Tibial nerve (tissue), 4 donors: ENCODE results near the gene TGIF2. TPM values are rescaled to one million over a fixed set of nuclear protein-coding genes. Genes with fewer than 3 reads are reported as not detected.

Experiments
- DNase-seq, 2 donors: peaks; one replicate each; pipeline ENCODE4 v3.0.0-alpha.2; 2019; ENCODE audit warnings: low spot score in 2 of 2
- H3K27ac ChIP-seq, 4 donors: fragments of 200-600 bp; sonication (generic) in 3 of 4; one replicate each; pipeline ENCODE4 v1.5.1; 2017 to 2019; ENCODE audit warnings: mild to moderate bottlenecking in 1 of 4
- H3K27me3 ChIP-seq, 2 donors: fragments of 200-600 bp; sonication (generic) in 1 of 2; one replicate each; pipeline versions ENCODE4 v1.5.1 to v1.6.0; 2017 to 2019
- H3K36me3 ChIP-seq, 3 donors: fragments of 200-600 bp; sonication (generic); one replicate each; pipeline ENCODE4 v1.5.1; 2018 to 2019
- H3K4me1 ChIP-seq, 4 donors: fragments of 200-600 bp; sonication (generic) in 3 of 4; one replicate each; pipeline ENCODE4 v1.5.1; 2017 to 2019
- H3K4me3 ChIP-seq, 4 donors: fragments of 200-600 bp; sonication (generic) in 3 of 4; one replicate each; pipeline ENCODE4 v1.5.1; 2017 to 2019; ENCODE audit warnings: mild to moderate bottlenecking in 1 of 4, moderate library complexity in 1 of 4
- H3K9me3 ChIP-seq, 4 donors: fragments of 200-600 bp; sonication (generic) in 3 of 4; one replicate each; pipeline ENCODE4 v1.5.1; 2017 to 2019
- EP300 ChIP-seq, 2 donors: sonication (generic); formaldehyde crosslinking; IDR thresholded peaks; one replicate each; pipeline ENCODE4 v1.6.1; 2017; ENCODE audit warnings: antibody characterized with exemption in 2 of 2, mild to moderate bottlenecking in 1 of 2
- POLR2A ChIP-seq, 2 donors: fragments of 450-650 bp; IDR thresholded peaks; one replicate each; pipeline ENCODE4 v1.6.1; 2017; ENCODE audit warnings: antibody characterized with exemption in 2 of 2, mild to moderate bottlenecking in 2 of 2, moderate library complexity in 2 of 2
- WGBS, 2 donors: methylation state at CpG; one replicate each; pipeline ENCODE4 v1.1.5; 2018; 5-methylcytosine and 5-hydroxymethylcytosine counted together
- total RNA-seq, 4 donors: library from RNA; depleted of rRNA; stranded (reverse); fragments of >200 nt; gene quantifications; one replicate each; pipeline ENCODE4 v1.1.0, GENCODE V29; 2016
- TF ChIP-seq, protein P1 (sequence below), 5 experiments: fragments of 200-600 bp in 3 of 5; fragments of 450-650 bp in 2 of 5; sonication (generic) in 3 of 5; IDR thresholded peaks; one replicate each; pipeline ENCODE4 v1.5.1; 2016 to 2019; ENCODE audit warnings: antibody characterized with exemption in 5 of 5, mild to moderate bottlenecking in 3 of 5, moderate library complexity in 2 of 5

TGIF2 gene
- total RNA-seq, 4 donors from 2014 or later, result 13.2 to 27.7 (median 19.6) TPM

DNA sequence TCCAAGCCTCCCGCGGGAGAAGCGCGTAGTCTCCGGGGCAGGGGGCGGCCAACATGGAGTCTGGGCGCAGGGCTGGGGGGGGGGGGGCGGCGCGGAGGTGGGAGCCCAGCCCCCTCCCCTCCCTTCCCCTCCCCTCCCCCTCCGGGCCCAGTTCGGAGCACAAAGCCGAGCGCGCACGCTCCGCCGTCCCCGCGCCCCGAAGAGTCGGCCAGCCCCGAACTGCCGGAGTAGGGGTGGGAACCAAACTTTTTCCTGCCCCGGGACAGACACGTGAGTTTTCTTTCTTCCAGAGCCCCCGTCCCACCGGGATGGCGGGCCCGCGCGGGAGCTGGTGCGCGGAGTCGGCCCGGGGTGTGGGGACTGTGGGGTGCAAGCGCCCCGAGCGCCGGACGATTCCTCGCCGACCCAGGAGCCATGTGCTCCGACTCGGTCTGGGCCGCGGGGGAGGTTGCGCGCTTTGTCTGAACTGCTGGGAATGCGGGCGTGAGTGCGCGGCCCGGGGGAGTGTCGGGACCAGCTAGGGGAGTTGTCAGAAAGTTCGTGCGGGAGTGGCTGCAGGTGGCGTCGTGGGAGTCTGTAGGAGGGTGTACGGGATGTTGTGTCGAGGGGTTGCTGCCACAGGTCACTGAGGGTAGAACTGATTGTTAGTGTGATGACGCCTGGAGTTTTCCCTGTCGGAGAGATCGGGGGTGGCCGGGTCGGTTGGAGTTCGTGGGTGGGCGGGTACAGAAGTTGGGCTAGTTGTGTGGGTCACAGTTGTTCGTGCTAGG is 1.2 kb downstream of the TGIF2 start:
- DNase-seq, result peak in 1 of 2 donors; percentile 37
- peak overlapping the region; percentile 97 to 99 (median 98) for H3K27ac ChIP-seq

DNA sequence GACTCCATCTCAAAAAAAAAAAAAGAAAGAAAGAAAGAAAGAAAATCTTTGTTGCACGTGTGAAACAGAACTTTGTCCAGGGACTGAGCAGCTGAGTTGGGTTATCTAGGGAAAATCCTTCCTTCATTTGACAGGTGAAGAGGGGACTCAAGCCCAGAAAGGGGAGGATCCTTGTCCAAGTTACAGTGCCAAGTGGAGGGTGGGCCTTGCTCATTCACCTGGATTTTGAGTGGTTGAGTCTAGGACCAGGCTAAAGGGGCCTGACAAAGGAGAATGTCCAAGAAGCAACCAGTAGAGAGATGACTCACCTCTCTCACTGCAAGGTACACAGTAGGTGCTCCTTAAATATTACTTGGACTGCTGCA is 2.7 kb downstream of the TGIF2 start:
- no peak for DNase-seq
- no peak for TF ChIP-seq EP300 (IDR thresholded peaks at IDR 0.05)
- TF ChIP-seq, protein P1, sequence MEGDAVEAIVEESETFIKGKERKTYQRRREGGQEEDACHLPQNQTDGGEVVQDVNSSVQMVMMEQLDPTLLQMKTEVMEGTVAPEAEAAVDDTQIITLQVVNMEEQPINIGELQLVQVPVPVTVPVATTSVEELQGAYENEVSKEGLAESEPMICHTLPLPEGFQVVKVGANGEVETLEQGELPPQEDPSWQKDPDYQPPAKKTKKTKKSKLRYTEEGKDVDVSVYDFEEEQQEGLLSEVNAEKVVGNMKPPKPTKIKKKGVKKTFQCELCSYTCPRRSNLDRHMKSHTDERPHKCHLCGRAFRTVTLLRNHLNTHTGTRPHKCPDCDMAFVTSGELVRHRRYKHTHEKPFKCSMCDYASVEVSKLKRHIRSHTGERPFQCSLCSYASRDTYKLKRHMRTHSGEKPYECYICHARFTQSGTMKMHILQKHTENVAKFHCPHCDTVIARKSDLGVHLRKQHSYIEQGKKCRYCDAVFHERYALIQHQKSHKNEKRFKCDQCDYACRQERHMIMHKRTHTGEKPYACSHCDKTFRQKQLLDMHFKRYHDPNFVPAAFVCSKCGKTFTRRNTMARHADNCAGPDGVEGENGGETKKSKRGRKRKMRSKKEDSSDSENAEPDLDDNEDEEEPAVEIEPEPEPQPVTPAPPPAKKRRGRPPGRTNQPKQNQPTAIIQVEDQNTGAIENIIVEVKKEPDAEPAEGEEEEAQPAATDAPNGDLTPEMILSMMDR (IDR thresholded peaks at IDR 0.05), result no peak
- TF ChIP-seq POLR2A (IDR thresholded peaks at IDR 0.05), result no peak
- peak overlapping the region in 3 of 4 donors; percentile 97 to 99 (median 99) for H3K27ac ChIP-seq
- WGBS, 2 donors, result 15 to 24% methylated on average over 1 of the region's 1 CpG
- H3K36me3 ChIP-seq, result peaks cover 0 to 27% (median 1%) of the 10 kb centered on the region in 3 donors
- H3K4me3 ChIP-seq, result no peak overlapping the region
- peaks cover 0 to 48% (median 19%) of the 10 kb centered on the region in 4 donors for H3K4me1 ChIP-seq
- no peaks in the 10 kb centered on the region for H3K27me3 ChIP-seq
- no peaks in the 10 kb centered on the region for H3K9me3 ChIP-seq

More for the DNA sequence above, 1.2 kb downstream of the TGIF2 start:
- WGBS, 2 donors, result 1% methylated on average over 21 to 50 of the region's 69 CpGs
- Histone ChIP-seq H3K4me3 (peak overlapping the region; percentile 82 to 98 (median 92)), H3K4me1 (peaks cover 0 to 44% (median 19%) of the 10 kb centered on the region in 4 donors), H3K27me3 (no peaks in the 10 kb centered on the region), H3K36me3 (peaks cover 0 to 12% (median 0%) of the 10 kb centered on the region in 3 donors), H3K9me3 (no peaks in the 10 kb centered on the region)
- TF ChIP-seq, protein P1 (IDR thresholded peaks at IDR 0.05), result peak in 1 of 5 experiments; percentile 21
- TF ChIP-seq POLR2A (IDR thresholded peaks at IDR 0.05) (no peak), EP300 (IDR thresholded peaks at IDR 0.05) (peak in 1 of 2 donors; percentile 37)

DNA sequence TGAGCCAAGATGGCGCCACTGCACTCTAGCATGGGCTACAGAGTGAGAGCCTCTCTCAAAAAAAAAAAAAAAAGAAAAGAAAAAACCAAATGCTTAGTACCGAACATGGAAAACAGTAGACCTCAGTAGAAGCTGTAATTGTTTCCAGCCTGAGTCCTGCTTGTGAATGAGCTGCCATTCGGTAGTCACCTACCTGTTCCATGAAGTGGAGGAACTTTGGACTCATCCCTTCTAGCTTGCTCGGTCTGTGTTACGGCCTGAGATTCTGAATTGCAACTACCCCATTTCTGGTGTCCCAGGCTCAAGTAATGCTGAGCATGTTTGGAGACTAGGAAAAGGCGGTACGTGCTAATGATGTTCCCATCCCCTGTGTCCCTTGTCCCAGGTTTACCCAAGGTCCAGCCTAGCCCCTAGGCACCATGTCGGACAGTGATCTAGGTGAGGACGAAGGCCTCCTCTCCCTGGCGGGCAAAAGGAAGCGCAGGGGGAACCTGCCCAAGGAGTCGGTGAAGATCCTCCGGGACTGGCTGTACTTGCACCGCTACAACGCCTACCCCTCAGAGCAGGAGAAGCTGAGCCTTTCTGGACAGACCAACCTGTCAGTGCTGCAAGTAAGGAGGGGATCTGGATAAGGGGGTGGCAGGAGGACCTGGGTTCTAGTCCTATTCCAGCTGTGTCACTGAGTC is 5.1 kb downstream of the TGIF2 start:
- no peaks in the 10 kb centered on the region for H3K9me3 ChIP-seq
- no peak overlapping the region for H3K27ac ChIP-seq
- no peaks in the 10 kb centered on the region for H3K27me3 ChIP-seq
- H3K36me3 ChIP-seq, result peaks cover 0 to 51% (median 10%) of the 10 kb centered on the region in 3 donors
- WGBS, 2 donors, result 95% methylated on average over 15 of the region's 15 CpGs
- H3K4me1 ChIP-seq, result peaks cover 0 to 34% (median 15%) of the 10 kb centered on the region in 4 donors
- TF ChIP-seq POLR2A (IDR thresholded peaks at IDR 0.05), result no peak
- no peak for TF ChIP-seq EP300 (IDR thresholded peaks at IDR 0.05)
- TF ChIP-seq, protein P1 (IDR thresholded peaks at IDR 0.05), result no peak
- H3K4me3 ChIP-seq, result no peak overlapping the region
- DNase-seq, result no peak

DNA sequence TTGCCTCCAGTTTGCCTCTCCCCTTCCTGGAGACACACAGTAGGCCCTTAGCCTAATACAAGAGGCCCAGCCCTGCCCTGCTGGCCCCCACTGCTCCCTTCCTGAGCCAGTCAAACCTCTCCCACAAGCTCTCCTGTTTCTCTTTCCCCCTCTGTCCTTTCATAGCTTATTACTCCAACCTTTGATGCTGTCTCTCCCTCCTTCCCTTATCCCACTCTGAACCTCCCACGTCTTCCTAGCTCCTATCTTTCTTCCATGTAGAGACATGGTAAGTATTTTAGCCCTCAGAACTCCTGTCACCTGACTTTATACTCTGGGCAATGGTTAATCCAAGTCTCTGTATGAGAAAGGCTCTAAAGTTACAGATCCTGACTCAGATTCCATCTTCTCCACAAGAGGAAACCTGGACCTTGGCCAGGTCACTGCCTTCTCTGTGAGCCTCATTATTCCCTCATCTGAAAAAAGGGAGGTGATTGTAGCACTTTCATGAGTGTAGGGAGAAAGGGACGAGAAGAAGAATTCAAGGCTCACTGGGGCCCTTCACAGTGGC is 6.7 kb downstream of the TGIF2 start:
- 65 to 67% methylated on average over 2 of the region's 2 CpGs for WGBS, 2 donors
- H3K4me1 ChIP-seq, result peaks cover 0 to 30% (median 11%) of the 10 kb centered on the region in 4 donors
- H3K27me3 ChIP-seq, result no peaks in the 10 kb centered on the region
- H3K4me3 ChIP-seq, result no peak overlapping the region
- TF ChIP-seq POLR2A (IDR thresholded peaks at IDR 0.05) (no peak), EP300 (IDR thresholded peaks at IDR 0.05) (no peak)
- TF ChIP-seq, protein P1 (IDR thresholded peaks at IDR 0.05), result no peak
- DNase-seq, result no peak
- peaks cover 0 to 67% (median 10%) of the 10 kb centered on the region in 3 donors for H3K36me3 ChIP-seq
- H3K9me3 ChIP-seq, result no peaks in the 10 kb centered on the region
- no peak overlapping the region for H3K27ac ChIP-seq
